OCI-LY7 (cell line): ENCODE results near the gene PDGFD.

Source experiments
- EZH2phosphoT487 ChIP-seq: fragments of 200-600 bp; sonication (generic); IDR thresholded peaks from 2 replicates; pipeline ENCODE4 v1.6.1; 2018; ENCODE audit warnings: low read depth, borderline replicate concordance, mild to moderate bottlenecking, mixed run types, antibody characterized with exemption, low read length, moderate library complexity, mixed read lengths
- TF ChIP-seq, protein P1 (sequence below): fragments of 200-600 bp; sonication (generic); conservative IDR thresholded peaks from 2 replicates; pipeline ENCODE4 v1.5.1; 2014; ENCODE audit warnings: mild to moderate bottlenecking, antibody characterized with exemption, low read length, moderate library complexity, mixed read lengths

- TF ChIP-seq, protein P1, sequence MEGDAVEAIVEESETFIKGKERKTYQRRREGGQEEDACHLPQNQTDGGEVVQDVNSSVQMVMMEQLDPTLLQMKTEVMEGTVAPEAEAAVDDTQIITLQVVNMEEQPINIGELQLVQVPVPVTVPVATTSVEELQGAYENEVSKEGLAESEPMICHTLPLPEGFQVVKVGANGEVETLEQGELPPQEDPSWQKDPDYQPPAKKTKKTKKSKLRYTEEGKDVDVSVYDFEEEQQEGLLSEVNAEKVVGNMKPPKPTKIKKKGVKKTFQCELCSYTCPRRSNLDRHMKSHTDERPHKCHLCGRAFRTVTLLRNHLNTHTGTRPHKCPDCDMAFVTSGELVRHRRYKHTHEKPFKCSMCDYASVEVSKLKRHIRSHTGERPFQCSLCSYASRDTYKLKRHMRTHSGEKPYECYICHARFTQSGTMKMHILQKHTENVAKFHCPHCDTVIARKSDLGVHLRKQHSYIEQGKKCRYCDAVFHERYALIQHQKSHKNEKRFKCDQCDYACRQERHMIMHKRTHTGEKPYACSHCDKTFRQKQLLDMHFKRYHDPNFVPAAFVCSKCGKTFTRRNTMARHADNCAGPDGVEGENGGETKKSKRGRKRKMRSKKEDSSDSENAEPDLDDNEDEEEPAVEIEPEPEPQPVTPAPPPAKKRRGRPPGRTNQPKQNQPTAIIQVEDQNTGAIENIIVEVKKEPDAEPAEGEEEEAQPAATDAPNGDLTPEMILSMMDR = no peak
- no peak for TF ChIP-seq EZH2phosphoT487
Observed at GRCh38 chr11:103944251-103944940, 219.6 kb downstream of the PDGFD start.
